HCT116 (cell line): ENCODE data around the gene CLN6. TPM values are rescaled to one million over a fixed set of nuclear protein-coding genes. Genes with fewer than 3 reads are reported as not detected.

Experiments
- ATAC-seq: fragments of 200-7000 bp; cut with Tn5 transposase; 2 replicates; pipeline ENCODE4 v1.9.1; 2020; ENCODE audit warnings: mild to moderate bottlenecking, moderate library complexity
- BruUV-seq: library from RNA; stranded (reverse); fragments of 400-500 nt; replicated peaks from 2 replicates; lab custom pipeline; 2021; lab: Mats Ljungman, UMichigan
- CTCF ChIA-PET: fragments of 300-600 bp; sonication (Branson Sonifier 250); formaldehyde crosslinking; loops from one replicate; lab custom pipeline; 2021; ENCODE audit warnings: antibody characterized with exemption; lab: Charles Lee
- POLR2A ChIA-PET: fragments of 300-600, 350-600 bp; sonication (Branson Sonifier 250); formaldehyde crosslinking; loops from one replicate; lab custom pipeline; 2021; ENCODE audit warnings: antibody characterized with exemption; lab: Charles Lee
- RAD21 ChIA-PET, 2 experiments: fragments of 300-600 bp; sonication (Branson Sonifier 250); formaldehyde crosslinking; loops; one replicate each; lab custom pipeline; 2023; ENCODE audit warnings: low total read pairs in 2 of 2; ENCODE audit not compliant: uncharacterized antibody in 2 of 2, unreplicated experiment in 2 of 2, low non-redundant PET in 1 of 2; lab: Charles Lee
- DNase-seq: peaks from one replicate; pipeline ENCODE4 v3.0.0-alpha.2; 2010; ENCODE audit warnings: low read depth, low spot score
- H2AFZ ChIP-seq: fragments of 200-600 bp; shearing (Covaris generic), sonication (generic); 2 replicates; pipeline ENCODE4 v1.6.1; 2017; ENCODE audit warnings: low read depth, mixed run types, mixed read lengths, antibody characterized with exemption, low read length; ENCODE audit not compliant: poor library complexity, severe bottlenecking
- H3K27ac ChIP-seq: 2 replicates; pipeline ENCODE4 v1.5.1; 2012; ENCODE audit warnings: low read depth, low read length
- H3K27me3 ChIP-seq: fragments of 200-600 bp; sonication (generic); 2 replicates; pipeline ENCODE4 v1.6.1; 2016; ENCODE audit warnings: mixed run types, low read length, mixed read lengths; ENCODE audit not compliant: insufficient read depth
- H3K36me3 ChIP-seq, 2 experiments: fragments of 200-500 bp in 1 of 2; fragments of 200-600 bp in 1 of 2; sonication (Bioruptor generic) in 1 of 2; sonication (generic) in 1 of 2; 2 replicates each; pipeline versions ENCODE4 v1.5.1 to v1.6.1; 2014 to 2016; ENCODE audit warnings: low read length in 2 of 2, inconsistent platforms in 1 of 2, mixed read lengths in 1 of 2, mixed run types in 1 of 2; ENCODE audit not compliant: insufficient read depth in 2 of 2, control insufficient read depth in 1 of 2
- H3K4me1 ChIP-seq, 2 experiments: fragments of 200-600 bp in 1 of 2; sonication (generic) in 1 of 2; 2 replicates each; pipeline versions ENCODE4 v1.5.1 to v1.6.1; 2012 to 2017; ENCODE audit warnings: low read length in 2 of 2, inconsistent platforms in 1 of 2, mild to moderate bottlenecking in 1 of 2, mixed read lengths in 1 of 2, mixed run types in 1 of 2, moderate library complexity in 1 of 2; ENCODE audit not compliant: insufficient read depth in 2 of 2, control insufficient read depth in 1 of 2
- H3K4me2 ChIP-seq: fragments of 200-600 bp; sonication (generic); 2 replicates; pipeline ENCODE4 v1.6.1; 2017; ENCODE audit warnings: mixed run types, low read length, mixed read lengths
- H3K4me3 ChIP-seq, 2 experiments: fragments of 200-600 bp in 1 of 2; sonication (generic) in 1 of 2; replicated peaks in 1 of 2; 2 replicates each; pipeline ENCODE4 v1.5.1; 2011 to 2016; ENCODE audit warnings: low read length in 2 of 2, control low read depth in 1 of 2, low read depth in 1 of 2, mild to moderate bottlenecking in 1 of 2, mixed read lengths in 1 of 2, mixed run types in 1 of 2
- H3K79me2 ChIP-seq: fragments of 200-600 bp; sonication (generic); 2 replicates; pipeline ENCODE4 v1.6.1; 2017; ENCODE audit warnings: mild to moderate bottlenecking, mixed run types, low read length, moderate library complexity, mixed read lengths; ENCODE audit not compliant: insufficient read depth
- H3K9ac ChIP-seq: fragments of 200-600 bp; sonication (generic); 2 replicates; pipeline ENCODE4 v1.6.1; 2016; ENCODE audit warnings: low read length, mixed read lengths
- H3K9me2 ChIP-seq: fragments of 200-600 bp; sonication (generic), shearing (Covaris generic); 2 replicates; pipeline ENCODE4 v1.6.1; 2017; ENCODE audit warnings: mixed run types, mild to moderate bottlenecking, moderate library complexity; ENCODE audit not compliant: insufficient read depth
- H3K9me3 ChIP-seq, 2 experiments: fragments of 200-500 bp in 1 of 2; fragments of 200-600 bp in 1 of 2; sonication (Bioruptor generic) in 1 of 2; sonication (generic) in 1 of 2; 2 replicates each; pipeline ENCODE4 v1.6.1; 2014 to 2017; ENCODE audit warnings: low read length in 2 of 2, mixed read lengths in 2 of 2, inconsistent platforms in 1 of 2, low read depth in 1 of 2, mild to moderate bottlenecking in 1 of 2, mixed run types in 1 of 2, moderate library complexity in 1 of 2; ENCODE audit not compliant: control insufficient read depth in 1 of 2, insufficient read depth in 1 of 2
- H4K20me1 ChIP-seq: fragments of 200-600 bp; sonication (generic), shearing (Covaris generic); 2 replicates; pipeline ENCODE4 v1.6.1; 2017; ENCODE audit warnings: mixed run types, mild to moderate bottlenecking, moderate library complexity; ENCODE audit not compliant: insufficient read depth
- CBX3 ChIP-seq: IDR thresholded peaks from 2 replicates; pipeline ENCODE4 v1.6.1; 2012; ENCODE audit warnings: low read depth
- EGR1 ChIP-seq: IDR thresholded peaks from 2 replicates; pipeline ENCODE4 v1.6.1; 2012; ENCODE audit warnings: low read depth
- ELF1 ChIP-seq: IDR thresholded peaks from 2 replicates; pipeline ENCODE4 v1.6.1; 2012; ENCODE audit warnings: low read depth, borderline replicate concordance
- EZH2 ChIP-seq: fragments of 200-600 bp; sonication (generic); IDR thresholded peaks from 2 replicates; pipeline ENCODE4 v1.6.1; 2017; ENCODE audit warnings: antibody characterized with exemption, mixed run types
- EZH2phosphoT487 ChIP-seq: fragments of 200-600 bp; IDR thresholded peaks from 2 replicates; pipeline ENCODE4 v1.6.1; 2018; ENCODE audit warnings: antibody characterized with exemption, borderline replicate concordance
- FOSL1 ChIP-seq: IDR thresholded peaks from 2 replicates; pipeline ENCODE4 v1.6.1; 2012; ENCODE audit warnings: low read depth
- JUND ChIP-seq: IDR thresholded peaks from 2 replicates; pipeline ENCODE4 v1.6.1; 2012
- POLR2A ChIP-seq: IDR thresholded peaks from 2 replicates; pipeline ENCODE4 v1.7.0; 2011; ENCODE audit warnings: borderline replicate concordance; ENCODE audit not compliant: insufficient read depth, insufficient read length; ENCODE audit errors: extremely low read depth
- POLR2AphosphoS5 ChIP-seq: IDR thresholded peaks from 2 replicates; pipeline ENCODE4 v1.6.1; 2011; ENCODE audit warnings: mild to moderate bottlenecking, low read depth, low read length, moderate library complexity
- SIN3A ChIP-seq: IDR thresholded peaks from 2 replicates; pipeline ENCODE4 v1.6.1; 2012; ENCODE audit warnings: low read depth
- SP1 ChIP-seq: IDR thresholded peaks from 2 replicates; pipeline ENCODE4 v1.6.1; 2012; ENCODE audit warnings: low read depth
- TCF7L2 ChIP-seq: IDR thresholded peaks from 2 replicates; pipeline ENCODE4 v1.7.0; 2011; ENCODE audit warnings: borderline replicate concordance, inconsistent platforms; ENCODE audit not compliant: insufficient read depth, insufficient read length; ENCODE audit errors: extremely low read depth
- YY1 ChIP-seq: IDR thresholded peaks from 2 replicates; pipeline ENCODE4 v1.6.1; 2011; ENCODE audit warnings: low read length, low read depth, moderate library complexity, mild to moderate bottlenecking; ENCODE audit not compliant: insufficient replicate concordance; ENCODE audit errors: extremely low read depth
- ZFX ChIP-seq: fragments of 450-650 bp; IDR thresholded peaks from 2 replicates; pipeline ENCODE4 v1.6.1; 2017
- ZNF274 ChIP-seq: fragments of 200-500 bp; sonication (Bioruptor generic); IDR thresholded peaks from 2 replicates; pipeline ENCODE4 v1.6.1; 2014; ENCODE audit warnings: mild to moderate bottlenecking, low read depth, low read length, inconsistent platforms
- intact Hi-C: fragments of 100-400 bp; cut with micrococcal nuclease; formaldehyde crosslinking; loops from 2 replicates; pipeline ENCODE4 v1.10.0; 2022
- total RNA-seq: library from RNA; stranded (reverse); gene quantifications from one replicate; pipeline ENCODE4 v1.2.1, GENCODE V29; 2021; ENCODE audit not compliant: unreplicated experiment
- TF ChIP-seq, protein P1 (sequence below): IDR thresholded peaks from 2 replicates; pipeline ENCODE4 v1.6.1; 2012; ENCODE audit warnings: low read depth
- TF ChIP-seq, protein P2 (sequence below), 3 experiments: fragments of 200-600 bp in 1 of 3; sonication (generic) in 1 of 3; IDR thresholded peaks in 2 of 3; conservative IDR thresholded peaks in 1 of 3; 2 replicates each; pipeline ENCODE4 v1.5.1; 2012 to 2017; ENCODE audit warnings: low read depth in 2 of 3, low read length in 2 of 3, antibody characterized with exemption in 1 of 3, borderline replicate concordance in 1 of 3, control low read depth in 1 of 3, mild to moderate bottlenecking in 1 of 3, mixed read lengths in 1 of 3, mixed run types in 1 of 3, moderate library complexity in 1 of 3; ENCODE audit not compliant: insufficient read depth in 1 of 3
- TF ChIP-seq, protein P3 (sequence below): IDR thresholded peaks from 2 replicates; pipeline ENCODE4 v1.6.1; 2012
- TF ChIP-seq, protein P4 (sequence below): IDR thresholded peaks from 2 replicates; pipeline ENCODE4 v1.6.1; 2011; ENCODE audit warnings: mild to moderate bottlenecking, low read length, moderate library complexity; ENCODE audit not compliant: insufficient replicate concordance; ENCODE audit errors: extremely low read depth
- TF ChIP-seq, protein P5 (sequence below): IDR thresholded peaks from 2 replicates; pipeline ENCODE4 v1.6.1; 2012

CLN6 gene
- total RNA-seq, 1 experiment from 2014 or later, result 44.1 TPM

DNA sequence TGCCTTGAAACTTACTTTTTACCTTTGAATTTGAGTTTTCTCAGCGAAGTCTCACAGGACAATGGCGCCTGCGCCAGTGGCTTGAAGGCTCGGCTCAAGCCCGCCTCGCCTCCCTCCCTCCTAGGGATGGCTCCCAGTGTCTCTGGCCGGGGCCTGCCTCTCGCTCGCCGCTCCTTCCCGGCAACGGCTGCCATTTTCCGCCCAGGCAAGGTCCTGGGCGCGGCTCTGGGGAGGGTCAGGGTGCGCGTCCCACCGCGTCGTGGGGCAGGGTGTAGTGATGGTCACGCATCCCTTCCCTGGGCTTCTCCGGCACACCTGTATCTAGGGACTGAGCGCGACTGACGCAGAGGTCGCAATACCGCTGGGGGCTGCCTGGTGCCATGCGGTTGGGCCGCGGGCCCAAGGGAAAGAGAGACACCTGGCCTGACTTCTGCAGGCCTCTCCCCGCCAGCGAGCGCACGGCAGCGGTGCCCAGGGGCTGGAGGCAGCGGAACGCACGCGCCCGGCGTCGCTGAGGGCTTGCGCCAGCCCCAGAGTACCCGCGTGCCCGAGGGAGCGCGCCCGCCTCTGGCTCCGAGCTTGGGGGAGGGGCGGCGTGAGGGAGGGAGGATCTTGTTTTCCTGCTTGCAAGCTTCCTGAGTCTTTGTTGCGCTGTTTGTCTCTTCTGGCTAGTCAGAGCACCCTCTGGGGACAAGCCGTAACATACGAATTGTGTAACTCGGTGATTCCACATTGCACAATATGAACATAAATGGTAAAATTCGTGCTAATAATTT lies 27.3 kb upstream of the CLN6 start:
- Histone ChIP-seq H3K9ac (no peak overlapping the region), H3K9me2 (no peaks in the 10 kb centered on the region), H3K27ac (no peak overlapping the region), H4K20me1 (no peaks in the 10 kb centered on the region), H3K4me1 (no peaks in the 10 kb centered on the region), H3K4me2 (no peak overlapping the region), H3K4me3 (no peak overlapping the region), H3K9me3 (no peaks in the 10 kb centered on the region), H2AFZ (no peak overlapping the region), H3K36me3 (no peaks in the 10 kb centered on the region), H3K27me3 (no peaks in the 10 kb centered on the region), H3K79me2 (no peaks in the 10 kb centered on the region)
- no peak for DNase-seq
- ATAC-seq, result no peak
- intact Hi-C loops, result no loop called here
- ChIA-PET RAD21 (no interaction called here), POLR2A (no interaction called here), CTCF (no interaction called here)
- BruUV-seq, result no TSS peak
- TF ChIP-seq EGR1 (no peak), YY1 (no peak), TCF7L2 (no peak), ZFX (no peak), CBX3 (no peak), FOSL1 (no peak), SP1 (no peak), ZNF274 (no peak), JUND (no peak), POLR2AphosphoS5 (no peak), SIN3A (no peak), EZH2phosphoT487 (no peak), ELF1 (no peak), POLR2A (no peak), EZH2 (no peak)
- TF ChIP-seq, protein P1, sequence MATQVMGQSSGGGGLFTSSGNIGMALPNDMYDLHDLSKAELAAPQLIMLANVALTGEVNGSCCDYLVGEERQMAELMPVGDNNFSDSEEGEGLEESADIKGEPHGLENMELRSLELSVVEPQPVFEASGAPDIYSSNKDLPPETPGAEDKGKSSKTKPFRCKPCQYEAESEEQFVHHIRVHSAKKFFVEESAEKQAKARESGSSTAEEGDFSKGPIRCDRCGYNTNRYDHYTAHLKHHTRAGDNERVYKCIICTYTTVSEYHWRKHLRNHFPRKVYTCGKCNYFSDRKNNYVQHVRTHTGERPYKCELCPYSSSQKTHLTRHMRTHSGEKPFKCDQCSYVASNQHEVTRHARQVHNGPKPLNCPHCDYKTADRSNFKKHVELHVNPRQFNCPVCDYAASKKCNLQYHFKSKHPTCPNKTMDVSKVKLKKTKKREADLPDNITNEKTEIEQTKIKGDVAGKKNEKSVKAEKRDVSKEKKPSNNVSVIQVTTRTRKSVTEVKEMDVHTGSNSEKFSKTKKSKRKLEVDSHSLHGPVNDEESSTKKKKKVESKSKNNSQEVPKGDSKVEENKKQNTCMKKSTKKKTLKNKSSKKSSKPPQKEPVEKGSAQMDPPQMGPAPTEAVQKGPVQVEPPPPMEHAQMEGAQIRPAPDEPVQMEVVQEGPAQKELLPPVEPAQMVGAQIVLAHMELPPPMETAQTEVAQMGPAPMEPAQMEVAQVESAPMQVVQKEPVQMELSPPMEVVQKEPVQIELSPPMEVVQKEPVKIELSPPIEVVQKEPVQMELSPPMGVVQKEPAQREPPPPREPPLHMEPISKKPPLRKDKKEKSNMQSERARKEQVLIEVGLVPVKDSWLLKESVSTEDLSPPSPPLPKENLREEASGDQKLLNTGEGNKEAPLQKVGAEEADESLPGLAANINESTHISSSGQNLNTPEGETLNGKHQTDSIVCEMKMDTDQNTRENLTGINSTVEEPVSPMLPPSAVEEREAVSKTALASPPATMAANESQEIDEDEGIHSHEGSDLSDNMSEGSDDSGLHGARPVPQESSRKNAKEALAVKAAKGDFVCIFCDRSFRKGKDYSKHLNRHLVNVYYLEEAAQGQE, result no peak
- TF ChIP-seq, protein P2, sequence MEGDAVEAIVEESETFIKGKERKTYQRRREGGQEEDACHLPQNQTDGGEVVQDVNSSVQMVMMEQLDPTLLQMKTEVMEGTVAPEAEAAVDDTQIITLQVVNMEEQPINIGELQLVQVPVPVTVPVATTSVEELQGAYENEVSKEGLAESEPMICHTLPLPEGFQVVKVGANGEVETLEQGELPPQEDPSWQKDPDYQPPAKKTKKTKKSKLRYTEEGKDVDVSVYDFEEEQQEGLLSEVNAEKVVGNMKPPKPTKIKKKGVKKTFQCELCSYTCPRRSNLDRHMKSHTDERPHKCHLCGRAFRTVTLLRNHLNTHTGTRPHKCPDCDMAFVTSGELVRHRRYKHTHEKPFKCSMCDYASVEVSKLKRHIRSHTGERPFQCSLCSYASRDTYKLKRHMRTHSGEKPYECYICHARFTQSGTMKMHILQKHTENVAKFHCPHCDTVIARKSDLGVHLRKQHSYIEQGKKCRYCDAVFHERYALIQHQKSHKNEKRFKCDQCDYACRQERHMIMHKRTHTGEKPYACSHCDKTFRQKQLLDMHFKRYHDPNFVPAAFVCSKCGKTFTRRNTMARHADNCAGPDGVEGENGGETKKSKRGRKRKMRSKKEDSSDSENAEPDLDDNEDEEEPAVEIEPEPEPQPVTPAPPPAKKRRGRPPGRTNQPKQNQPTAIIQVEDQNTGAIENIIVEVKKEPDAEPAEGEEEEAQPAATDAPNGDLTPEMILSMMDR (IDR thresholded peaks at IDR 0.05 in 2 of 3, conservative IDR thresholded peaks at IDR 0.05 in 1 of 3; ENCODE audit: borderline replicate concordance in 1 of 3, insufficient read depth in 1 of 3, low read depth in 2 of 3, low read length in 2 of 3), result no peak
- TF ChIP-seq, protein P3, sequence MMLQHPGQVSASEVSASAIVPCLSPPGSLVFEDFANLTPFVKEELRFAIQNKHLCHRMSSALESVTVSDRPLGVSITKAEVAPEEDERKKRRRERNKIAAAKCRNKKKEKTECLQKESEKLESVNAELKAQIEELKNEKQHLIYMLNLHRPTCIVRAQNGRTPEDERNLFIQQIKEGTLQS, result no peak
- TF ChIP-seq, protein P4, sequence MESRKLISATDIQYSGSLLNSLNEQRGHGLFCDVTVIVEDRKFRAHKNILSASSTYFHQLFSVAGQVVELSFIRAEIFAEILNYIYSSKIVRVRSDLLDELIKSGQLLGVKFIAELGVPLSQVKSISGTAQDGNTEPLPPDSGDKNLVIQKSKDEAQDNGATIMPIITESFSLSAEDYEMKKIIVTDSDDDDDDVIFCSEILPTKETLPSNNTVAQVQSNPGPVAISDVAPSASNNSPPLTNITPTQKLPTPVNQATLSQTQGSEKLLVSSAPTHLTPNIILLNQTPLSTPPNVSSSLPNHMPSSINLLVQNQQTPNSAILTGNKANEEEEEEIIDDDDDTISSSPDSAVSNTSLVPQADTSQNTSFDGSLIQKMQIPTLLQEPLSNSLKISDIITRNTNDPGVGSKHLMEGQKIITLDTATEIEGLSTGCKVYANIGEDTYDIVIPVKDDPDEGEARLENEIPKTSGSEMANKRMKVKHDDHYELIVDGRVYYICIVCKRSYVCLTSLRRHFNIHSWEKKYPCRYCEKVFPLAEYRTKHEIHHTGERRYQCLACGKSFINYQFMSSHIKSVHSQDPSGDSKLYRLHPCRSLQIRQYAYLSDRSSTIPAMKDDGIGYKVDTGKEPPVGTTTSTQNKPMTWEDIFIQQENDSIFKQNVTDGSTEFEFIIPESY, result no peak
- TF ChIP-seq, protein P5, sequence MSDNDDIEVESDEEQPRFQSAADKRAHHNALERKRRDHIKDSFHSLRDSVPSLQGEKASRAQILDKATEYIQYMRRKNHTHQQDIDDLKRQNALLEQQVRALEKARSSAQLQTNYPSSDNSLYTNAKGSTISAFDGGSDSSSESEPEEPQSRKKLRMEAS, result no peak
